GM10266 (cell line): Measurements from ENCODE around the gene TAL1.

ENCODE experiments used
- DNase-seq: peaks from one replicate; pipeline ENCODE4 v3.0.0; 2012; ENCODE audit errors: extremely low spot score
- CTCF ChIP-seq: IDR thresholded peaks from 2 replicates; pipeline ENCODE4 v1.5.1; 2012; ENCODE audit warnings: mild to moderate bottlenecking, low read depth; ENCODE audit not compliant: control insufficient read depth, insufficient read depth; ENCODE audit errors: missing control alignments

The TAL1 gene

DNA sequence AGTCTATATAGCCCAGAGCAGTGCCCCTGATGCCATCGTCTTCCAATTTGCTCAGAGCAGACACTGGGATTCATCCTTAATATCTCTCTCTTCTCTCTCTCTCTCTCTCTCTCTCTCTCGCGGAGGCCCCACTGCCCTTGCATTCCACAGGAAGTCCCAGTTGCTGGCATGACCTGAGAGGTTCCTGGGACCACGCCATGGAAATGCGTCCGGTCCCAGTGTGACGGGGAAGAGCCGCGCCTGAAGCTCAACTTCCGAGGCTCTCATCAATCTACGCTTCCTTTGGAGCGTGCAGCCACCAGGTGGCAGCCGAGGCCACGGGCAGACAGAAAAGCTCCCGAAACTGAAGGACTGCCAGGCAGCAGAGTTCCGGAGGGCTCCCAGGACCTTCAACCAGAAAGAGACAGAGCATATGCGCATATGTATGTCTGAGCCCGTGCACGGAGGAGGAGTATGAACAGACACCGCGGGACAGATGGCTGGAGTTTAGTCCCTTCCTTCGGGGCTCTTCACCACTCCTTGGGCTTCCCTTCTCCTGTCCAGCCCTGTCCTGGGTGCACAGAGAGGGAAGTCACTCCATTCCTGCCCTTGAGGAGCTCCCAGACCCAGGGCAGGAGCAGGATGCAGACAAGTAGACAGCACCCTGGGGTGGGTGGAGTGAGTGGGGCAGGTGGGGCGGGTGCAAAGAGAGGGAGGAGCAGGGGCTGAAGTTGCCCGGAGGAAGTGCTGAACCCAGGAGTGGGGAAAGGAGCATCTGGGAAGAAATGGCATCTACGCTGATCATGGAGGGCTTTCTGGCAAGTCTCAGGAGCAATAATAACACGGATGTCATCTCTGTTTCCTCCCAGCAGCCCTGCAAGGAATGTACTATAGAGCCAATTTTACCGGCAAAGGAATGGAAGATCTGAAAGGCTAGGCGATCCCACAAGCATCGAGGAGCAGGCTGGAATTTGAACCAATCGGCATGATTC lies 52.7 kb downstream of the TAL1 start:
- peak; percentile 84 for DNase-seq
- peak; percentile 90 for TF ChIP-seq CTCF

DNA sequence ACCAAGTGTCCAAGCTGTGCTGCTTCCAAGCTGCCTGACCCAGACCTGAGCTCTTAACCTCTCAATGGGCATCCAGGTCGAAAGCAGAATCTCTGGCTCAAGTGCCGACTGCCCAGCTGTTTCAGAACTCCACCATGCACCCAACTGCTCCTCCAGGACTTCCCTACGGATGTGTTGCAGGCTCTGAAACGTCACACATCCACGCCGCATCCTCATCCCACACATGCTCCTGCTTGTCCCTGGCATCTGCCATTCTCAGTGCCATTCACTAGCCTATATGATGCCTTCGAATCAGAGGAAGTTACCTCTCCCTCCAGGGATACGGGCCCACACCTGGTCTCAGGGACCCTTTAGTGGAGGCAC lies 53.4 kb downstream of the TAL1 start:
- DNase-seq: no peak
- TF ChIP-seq CTCF: no peak

DNA sequence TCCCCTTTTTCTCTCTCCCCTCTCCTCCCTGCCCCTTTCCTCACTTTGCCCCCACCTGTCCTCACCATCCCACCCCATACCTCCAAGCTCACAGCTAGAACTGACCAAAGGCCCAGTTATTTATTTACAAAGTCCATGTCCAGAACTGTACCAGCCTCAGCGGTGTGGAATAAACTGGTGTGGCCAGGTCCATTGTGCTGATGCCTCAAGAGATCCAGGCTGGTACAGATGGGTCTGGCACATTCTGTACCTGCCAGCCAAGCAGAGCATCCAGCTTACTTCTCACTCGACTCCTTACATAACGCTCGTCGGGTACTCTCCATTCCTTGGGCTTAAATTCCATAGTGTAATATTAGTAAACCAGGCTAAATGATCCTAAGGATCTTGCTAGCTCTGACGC lies 54.0 kb downstream of the TAL1 start:
- DNase-seq: no peak
- no peak for TF ChIP-seq CTCF

DNA sequence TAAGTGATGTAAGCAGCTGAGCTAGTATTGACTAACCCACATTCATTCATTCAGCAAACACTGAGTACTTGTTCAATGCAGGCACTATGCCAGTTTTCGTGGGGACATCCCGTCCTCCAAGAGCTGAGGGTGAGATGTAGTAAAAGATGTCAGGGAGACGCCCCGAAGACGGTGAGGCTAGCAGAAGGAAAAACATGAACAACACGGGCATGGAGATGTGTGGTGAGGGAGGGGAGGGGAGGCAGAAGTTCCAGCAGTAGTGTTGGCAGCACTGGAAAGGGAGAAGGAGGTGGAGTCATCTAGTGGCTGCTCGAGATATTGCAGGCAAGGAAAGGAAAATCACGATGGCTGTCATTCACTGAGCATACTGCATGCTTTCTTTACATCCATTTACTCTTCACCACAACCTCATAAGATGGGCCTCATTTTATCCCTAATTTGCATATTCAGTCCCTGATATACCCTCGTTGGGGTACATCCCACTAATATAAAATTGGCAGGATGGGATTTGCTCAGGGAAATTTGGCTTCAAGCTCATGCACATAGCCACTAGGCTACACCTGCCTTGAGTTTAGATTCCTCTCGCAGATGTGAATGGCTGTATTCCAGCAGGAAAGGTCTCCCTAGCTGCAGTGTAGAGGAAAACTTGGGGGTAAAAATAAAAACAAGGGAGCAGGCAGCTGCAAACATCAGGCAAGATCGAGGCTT lies 56.6 kb downstream of the TAL1 start:
- TF ChIP-seq CTCF: peak; percentile 96
- peak; percentile 70 for DNase-seq

- DNase-seq: no peak
- TF ChIP-seq CTCF: no peak
Measured at GRCh38 chr1:47174656-47175020, 57.4 kb downstream of the TAL1 start.

GRCh38 chr1:47172782-47173181 lies 59.2 kb downstream of the TAL1 start:
- DNase-seq: no peak
- TF ChIP-seq CTCF: no peak
